Motor neuron (in vitro differentiated cells): ENCODE data around the gene CFAP46. TPM values are rescaled to one million over a fixed set of nuclear protein-coding genes. Genes with fewer than 3 reads are reported as not detected.
A peak's percentile ranks its signal among the peaks of the same experiment; 100 is the strongest.
"Not testable (repeated sequence)": the region's sequence is repeated elsewhere in the genome, so short reads cannot be mapped to it uniquely, and the experiment has no call there.

Source experiments
- ATAC-seq, 8 experiments: fragments of 200-7000 bp; cut with Tn5 transposase; replicated peaks in 6 of 8; 2 replicates each; pipeline ENCODE4 v1.8.0; 2021; ENCODE audit warnings: mild to moderate bottlenecking in 8 of 8, moderate library complexity in 8 of 8
- H3K27ac ChIP-seq, 2 donors: fragments of 250-450 bp; sonication (Bioruptor Pico); 2 replicates each; pipeline ENCODE4 v1.9.0; 2021; ENCODE audit warnings: antibody characterized with exemption in 2 of 2, mild to moderate bottlenecking in 2 of 2, moderate library complexity in 1 of 2
- H3K4me1 ChIP-seq, 2 donors: fragments of 250-450 bp; sonication (Bioruptor Pico); replicated peaks in 1 of 2; 2 replicates each; pipeline ENCODE4 v1.6.1; 2021; ENCODE audit warnings: antibody characterized with exemption in 2 of 2, mild to moderate bottlenecking in 2 of 2, moderate library complexity in 1 of 2
- H3K4me3 ChIP-seq, 5 donors: fragments of 250-450 bp; sonication (Bioruptor Pico); 2 replicates each; pipeline ENCODE4 v1.9.0; 2021; ENCODE audit warnings: antibody characterized with exemption in 5 of 5, mild to moderate bottlenecking in 5 of 5, moderate library complexity in 4 of 5
- WGBS, 10 experiments: fragments of 450-650 bp; shearing (Covaris generic); methylation state at CpG; one replicate each; pipeline ENCODE4 v1.0.0; 2022; 5-methylcytosine and 5-hydroxymethylcytosine counted together
- in situ Hi-C, 9 experiments: fragments of 400-800 bp; cut with MboI; loops; one replicate each; pipeline ENCODE4 v1.15.0; 2021; ENCODE audit warnings: low sequenced_read_pairs in 9 of 9, low pct_unique_long_range_greater_than_20kb in 2 of 9; ENCODE audit not compliant: unreplicated experiment in 9 of 9
- total RNA-seq, 8 experiments: library from RNA; unstranded; fragments of 300-600 nt; gene quantifications; 2 replicates each; pipeline versions ENCODE4 v1.2.3 to v1.2.4, GENCODE V29; 2022

The CFAP46 gene
- total RNA-seq, 8 experiments from 2014 or later = 1.2 to 15.5 (median 2.7) TPM

GRCh38 chr10:132833421-132834111, 108.8 kb downstream of the CFAP46 start:
- 0 to 100% (median 82%) methylated on average over 1 to 8 of the region's 29 CpGs; no CpG with 5 or more reads in 3 of the 10 experiments for WGBS, 10 experiments
- in situ Hi-C loops = no loop called here
- Histone ChIP-seq H3K4me1 (peaks cover 8 to 23% of the 10 kb centered on the region in 2 donors), H3K27ac (no peak overlapping the region), H3K4me3 (no peak overlapping the region)
- ATAC-seq = no peak

GRCh38 chr10:132832186-132832969, 110.0 kb downstream of the CFAP46 start:
- ATAC-seq = peak in 5 of 8 experiments; percentile 70 to 88 (median 83)
- WGBS, 10 experiments = 0 to 68% (median 10%) methylated on average over 2 to 14 of the region's 30 CpGs; no CpG with 5 or more reads in 1 of the 10 experiments
- in situ Hi-C loops = no loop called here
- Histone ChIP-seq H3K4me3 (no peak overlapping the region), H3K4me1 (peaks cover 8 to 23% of the 10 kb centered on the region in 2 donors), H3K27ac (peak overlapping the region in 1 of 2 donors; percentile 42)

GRCh38 chr10:132829403-132829802, 113.0 kb downstream of the CFAP46 start:
- WGBS, 10 experiments = 0 to 76% (median 60%) methylated on average over 1 to 8 of the region's 8 CpGs; no CpG with 5 or more reads in 2 of the 10 experiments

DNA sequence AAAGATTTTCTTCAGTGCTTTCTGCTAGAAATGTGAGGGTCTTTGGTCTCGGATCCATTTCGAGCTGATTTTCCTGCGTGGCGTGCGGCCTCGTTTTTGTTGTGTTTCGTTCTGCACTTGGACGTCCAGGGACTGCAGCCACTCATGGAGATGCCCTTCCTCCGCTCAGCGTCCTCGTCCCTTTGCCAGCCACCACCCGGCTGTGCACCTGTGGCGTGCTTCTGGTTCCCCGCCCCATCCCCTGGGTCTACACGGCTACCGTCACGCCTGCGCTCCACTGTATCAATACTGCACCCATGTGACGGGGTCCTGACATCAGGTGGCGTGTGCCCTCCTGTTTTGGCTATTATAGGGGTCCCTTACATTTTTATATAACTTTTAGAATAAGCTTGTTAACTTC, 113.7 kb downstream of the CFAP46 start:
- ATAC-seq = no peak
- Histone ChIP-seq H3K4me3 (no peak overlapping the region), H3K27ac (no peak overlapping the region), H3K4me1 (peaks cover 8 to 12% of the 10 kb centered on the region in 2 donors)
- 52 to 98% (median 76%) methylated on average over 8 to 17 of the region's 20 CpGs; no CpG with 5 or more reads in 3 of the 10 experiments for WGBS, 10 experiments
- in situ Hi-C loops = no loop called here

More at GRCh38 chr10:132829403-132829802, 113.0 kb downstream of the CFAP46 start:
- Histone ChIP-seq H3K27ac (no peak overlapping the region), H3K4me1 (peaks cover 8 to 12% of the 10 kb centered on the region in 2 donors), H3K4me3 (no peak overlapping the region)
- in situ Hi-C loops = no loop called here
- ATAC-seq = no peak

- 42 to 91% (median 78%) methylated on average over 3 to 19 of the region's 29 CpGs; no CpG with 5 or more reads in 2 of the 10 experiments for WGBS, 10 experiments
- in situ Hi-C loops = no loop called here
- ATAC-seq = no peak
- H3K4me1 ChIP-seq = peaks cover 8 to 12% of the 10 kb centered on the region in 2 donors
- H3K4me3 ChIP-seq = no peak overlapping the region
- H3K27ac ChIP-seq = no peak overlapping the region
Measured at GRCh38 chr10:132827861-132828539, 114.4 kb downstream of the CFAP46 start.

DNA sequence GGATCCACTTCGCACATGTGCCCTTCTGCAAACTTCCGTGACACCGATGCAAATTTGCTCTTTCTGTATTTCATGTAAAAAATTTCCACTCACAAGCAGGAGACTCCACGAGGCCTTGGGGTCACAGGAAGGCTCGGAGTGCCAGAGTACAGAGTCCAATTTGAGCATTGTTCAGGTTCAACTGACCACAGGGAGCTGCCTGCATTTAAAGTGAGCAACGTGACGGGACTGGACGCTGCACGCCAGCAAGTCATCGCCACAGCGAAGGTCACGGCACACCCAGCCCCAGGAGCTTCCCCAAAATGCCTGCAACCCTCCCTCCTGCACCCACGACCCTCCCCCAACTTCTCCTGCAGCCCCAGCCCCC, 115.0 kb downstream of the CFAP46 start:
- Histone ChIP-seq H3K27ac (no peak overlapping the region), H3K4me1 (peaks cover 6% of the 10 kb centered on the region in 2 donors), H3K4me3 (no peak overlapping the region)
- 50 to 100% (median 81%) methylated on average over 1 to 4 of the region's 13 CpGs; no CpG with 5 or more reads in 6 of the 10 experiments for WGBS, 10 experiments
- in situ Hi-C loops = no loop called here
- no peak for ATAC-seq

- Histone ChIP-seq H3K4me3 (no peak overlapping the region), H3K4me1 (no peaks in the 10 kb centered on the region), H3K27ac (no peak overlapping the region)
- ATAC-seq = no peak
- in situ Hi-C loops = no loop called here
- 80 to 100% (median 84%) methylated on average over 1 to 5 of the region's 36 CpGs; no CpG with 5 or more reads in 6 of the 10 experiments for WGBS, 10 experiments
Measured at GRCh38 chr10:132826524-132827422, 115.6 kb downstream of the CFAP46 start.

GRCh38 chr10:132825783-132826523, 116.4 kb downstream of the CFAP46 start:
- H3K27ac ChIP-seq, H3K4me1 ChIP-seq, H3K4me3 ChIP-seq, in situ Hi-C loops, ATAC-seq: not testable (repeated sequence)
- 30 to 94% (median 80%) methylated on average over 1 to 7 of the region's 34 CpGs; no CpG with 5 or more reads in 2 of the 10 experiments for WGBS, 10 experiments

DNA sequence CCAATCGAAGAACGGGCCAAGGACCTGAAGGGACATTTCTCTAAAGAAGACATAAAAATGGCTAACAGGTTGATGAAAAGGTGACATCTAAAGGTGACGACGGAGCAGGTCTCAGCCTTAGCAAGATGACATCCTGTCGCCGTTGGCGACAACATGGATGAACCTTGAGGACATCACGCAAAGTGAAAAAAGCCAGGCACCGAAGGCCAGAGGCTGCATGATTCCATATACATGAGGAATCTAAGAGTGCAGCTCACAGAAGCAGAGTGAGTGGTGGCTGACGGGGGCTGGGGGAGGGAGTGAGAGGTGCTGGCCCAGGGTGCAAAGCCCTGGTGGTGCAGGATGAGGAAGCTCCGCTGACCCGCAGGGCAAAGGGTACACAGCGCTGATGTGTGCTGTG, 122.3 kb downstream of the CFAP46 start:
- ATAC-seq = no peak
- H3K27ac ChIP-seq = no peak overlapping the region
- no peak overlapping the region for H3K4me3 ChIP-seq
- 75 to 100% (median 82%) methylated on average over 2 to 9 of the region's 13 CpGs for WGBS, 10 experiments
- H3K4me1 ChIP-seq = peaks cover 0 to 5% of the 10 kb centered on the region in 2 donors
- in situ Hi-C loops = no loop called here

DNA sequence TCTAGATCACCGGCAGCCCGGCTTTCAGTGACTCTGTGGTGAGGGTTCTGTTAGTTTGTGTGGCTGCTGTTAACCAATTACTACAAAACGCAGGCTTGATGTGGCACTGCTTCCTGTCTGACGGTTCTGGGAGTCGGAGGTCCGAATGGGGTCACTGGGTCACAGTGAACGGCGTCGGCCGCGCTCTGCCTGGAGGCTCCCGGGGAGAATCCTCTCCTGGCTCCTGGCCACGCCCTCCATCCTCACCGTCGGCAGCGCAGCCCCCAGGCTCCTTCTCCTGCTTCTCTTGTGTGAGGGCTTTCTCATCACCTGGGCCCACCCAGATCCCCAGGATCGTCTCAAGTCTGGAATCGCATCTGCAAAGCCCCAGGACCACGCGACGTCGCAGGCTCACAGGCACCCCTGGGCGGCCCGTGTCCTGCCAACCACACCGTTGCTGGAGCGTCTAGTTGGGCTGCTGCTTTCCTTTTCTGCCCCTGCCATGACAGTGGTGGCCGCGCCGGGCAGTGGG, 124.6 kb downstream of the CFAP46 start:
- no peak for ATAC-seq
- in situ Hi-C loops = no loop called here
- H3K4me1 ChIP-seq = peaks cover 2 to 14% of the 10 kb centered on the region in 2 donors
- WGBS, 10 experiments = 20 to 94% (median 87%) methylated on average over 2 to 26 of the region's 29 CpGs; no CpG with 5 or more reads in 1 of the 10 experiments
- no peak overlapping the region for H3K27ac ChIP-seq
- no peak overlapping the region for H3K4me3 ChIP-seq

DNA sequence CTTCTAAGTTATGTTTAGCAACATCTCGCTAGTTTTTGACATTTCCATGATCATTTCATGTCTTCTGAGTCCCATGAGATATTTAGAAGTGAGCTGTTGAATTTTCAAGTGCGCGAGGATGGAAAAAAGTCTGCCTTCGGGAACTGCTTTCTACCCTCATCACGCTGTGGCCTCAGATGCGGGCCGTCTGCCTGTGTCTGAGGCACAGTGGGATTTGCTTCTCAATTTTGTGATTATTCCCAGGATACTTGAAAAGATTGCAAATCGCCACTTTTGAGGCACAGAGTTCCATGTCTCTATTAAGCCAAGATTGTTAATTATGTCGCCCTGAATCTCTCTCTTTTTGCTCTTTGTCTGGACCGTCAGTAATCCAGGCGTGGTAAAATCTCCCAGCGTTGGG, 125.7 kb downstream of the CFAP46 start:
- in situ Hi-C loops = no loop called here
- peaks cover 2 to 14% of the 10 kb centered on the region in 2 donors for H3K4me1 ChIP-seq
- WGBS, 10 experiments = 33 to 90% (median 82%) methylated on average over 2 to 9 of the region's 12 CpGs; no CpG with 5 or more reads in 2 of the 10 experiments
- H3K4me3 ChIP-seq = no peak overlapping the region
- no peak overlapping the region for H3K27ac ChIP-seq
- no peak for ATAC-seq
